ENCODE measurements around the gene NANOG.
"Not testable (repeated sequence)": the region's sequence is repeated elsewhere in the genome, so short reads cannot be mapped to it uniquely, and the experiment has no call there.

NANOG gene

DNA sequence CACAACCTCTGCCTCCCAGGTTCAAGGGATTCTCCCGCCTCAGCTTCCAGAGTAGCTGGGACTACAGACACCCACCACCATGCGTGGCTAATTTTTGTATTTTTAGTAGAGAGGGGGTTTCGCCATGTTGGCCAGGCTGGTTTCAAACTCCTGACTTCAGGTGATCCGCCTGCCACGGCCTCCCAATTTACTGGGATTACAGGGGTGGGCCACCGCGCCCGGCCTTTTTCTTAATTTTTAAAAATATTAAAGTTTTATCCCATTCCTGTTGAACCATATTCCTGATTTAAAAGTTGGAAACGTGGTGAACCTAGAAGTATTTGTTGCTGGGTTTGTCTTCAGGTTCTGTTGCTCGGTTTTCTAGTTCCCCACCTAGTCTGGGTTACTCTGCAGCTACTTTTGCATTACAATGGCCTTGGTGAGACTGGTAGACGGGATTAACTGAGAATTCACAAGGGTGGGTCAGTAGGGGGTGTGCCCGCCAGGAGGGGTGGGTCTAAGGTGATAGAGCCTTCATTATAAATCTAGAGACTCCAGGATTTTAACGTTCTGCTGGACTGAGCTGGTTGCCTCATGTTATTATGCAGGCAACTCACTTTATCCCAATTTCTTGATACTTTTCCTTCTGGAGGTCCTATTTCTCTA is at the start of gene NANOG:
TSS of gene NANOG (plus strand) at position 519 of the 645 bp plus-strand sequence. CDS start 213 bp downstream, outside the sequence.
- DNase-seq (ENCODE audit: low read depth, low spot score); H3K27ac ChIP-seq: not testable (repeated sequence)

DNA sequence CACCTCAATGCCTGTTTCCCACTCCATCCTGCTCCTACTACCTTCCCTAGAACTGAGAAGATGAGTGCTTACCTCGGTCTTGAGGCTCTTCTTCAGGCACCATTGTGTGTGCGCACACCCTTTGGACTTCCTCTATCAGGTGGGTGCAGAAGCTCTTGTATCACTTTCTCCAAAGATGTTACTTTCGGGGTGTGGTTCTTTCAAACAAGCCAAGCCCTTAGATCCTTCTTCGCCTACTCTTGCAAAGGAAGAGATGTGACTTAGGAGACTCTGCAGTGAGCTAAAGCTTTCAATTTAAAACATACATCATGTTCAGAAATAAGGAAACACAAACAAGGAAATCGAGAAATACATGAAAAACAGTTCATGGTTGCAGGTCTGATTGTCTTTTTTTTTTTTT is 42.0 kb upstream of the NANOG start, which contains the start of gene CLEC4C:
TSS of gene CLEC4C (minus strand) at position 130 of the 400 bp plus-strand sequence. CDS start at position 103, 27 bp downstream.
- H3K27ac ChIP-seq, result no peak within 1 kb of the TSS
- no peak for DNase-seq (ENCODE audit: low read depth, low spot score)

DNA sequence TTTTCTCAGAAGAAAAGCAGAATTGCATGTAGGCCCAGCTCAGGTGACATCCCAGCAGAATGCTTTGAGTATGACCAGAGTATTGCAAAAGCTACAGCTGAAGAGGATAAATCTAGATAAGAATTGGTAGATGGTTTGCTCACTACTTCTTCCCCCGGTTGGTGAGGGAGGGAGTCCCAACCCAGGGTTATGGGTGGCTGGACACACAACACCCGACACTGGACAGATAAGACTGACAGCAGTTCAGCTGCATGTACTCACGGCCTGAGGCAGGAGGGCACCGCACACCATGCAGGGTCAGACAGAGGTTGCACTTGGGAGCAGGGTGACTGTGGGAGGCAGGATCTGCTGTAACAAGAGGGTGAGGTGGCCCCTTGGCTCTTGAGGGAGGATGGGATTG is 40.4 kb upstream of the NANOG start:
- no peak for DNase-seq (ENCODE audit: low read depth, low spot score)
- no peak overlapping the region for H3K27ac ChIP-seq

DNA sequence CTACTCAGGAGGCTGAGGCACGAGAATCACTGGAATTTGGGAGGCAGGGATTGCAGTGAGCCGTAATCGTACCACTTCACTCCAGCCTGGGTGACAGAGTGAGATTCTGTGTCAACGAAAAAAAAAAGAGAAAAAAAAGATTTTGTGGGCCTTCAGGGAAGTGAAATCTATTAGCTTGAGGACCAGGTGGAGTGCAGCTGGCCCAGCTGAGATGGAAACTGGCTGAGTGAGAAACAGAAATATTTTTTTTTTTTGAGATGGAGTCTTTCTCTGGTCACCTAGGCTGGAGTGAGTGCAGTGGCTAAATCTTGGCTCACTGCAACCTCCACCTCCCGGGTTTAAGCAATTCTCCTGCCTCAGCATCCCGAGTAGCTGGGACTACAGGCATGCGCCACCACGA is 39.8 kb upstream of the NANOG start:
- no peak overlapping the region for H3K27ac ChIP-seq
- no peak for DNase-seq (ENCODE audit: low read depth, low spot score)

DNA sequence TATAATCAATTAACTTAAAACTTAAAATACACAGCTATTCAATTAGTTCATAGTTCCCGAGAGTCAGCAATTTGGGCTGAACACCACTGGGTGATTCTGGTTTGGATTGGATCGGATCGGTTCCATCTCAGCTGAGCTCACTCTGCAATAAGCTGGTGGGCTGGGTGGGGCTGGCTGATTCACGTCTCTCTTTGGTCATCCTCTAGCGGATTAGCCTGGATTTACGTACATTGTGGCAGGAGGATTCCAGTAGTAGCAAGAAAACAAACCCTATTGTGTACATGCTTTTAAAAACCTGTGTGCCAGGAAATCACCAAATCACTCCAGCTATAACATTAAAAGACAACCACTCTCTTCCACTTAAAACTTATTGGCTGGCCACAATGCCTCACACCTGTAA is 38.9 kb upstream of the NANOG start:
- no peak for DNase-seq (ENCODE audit: low read depth, low spot score)
- no peak overlapping the region for H3K27ac ChIP-seq

DNA sequence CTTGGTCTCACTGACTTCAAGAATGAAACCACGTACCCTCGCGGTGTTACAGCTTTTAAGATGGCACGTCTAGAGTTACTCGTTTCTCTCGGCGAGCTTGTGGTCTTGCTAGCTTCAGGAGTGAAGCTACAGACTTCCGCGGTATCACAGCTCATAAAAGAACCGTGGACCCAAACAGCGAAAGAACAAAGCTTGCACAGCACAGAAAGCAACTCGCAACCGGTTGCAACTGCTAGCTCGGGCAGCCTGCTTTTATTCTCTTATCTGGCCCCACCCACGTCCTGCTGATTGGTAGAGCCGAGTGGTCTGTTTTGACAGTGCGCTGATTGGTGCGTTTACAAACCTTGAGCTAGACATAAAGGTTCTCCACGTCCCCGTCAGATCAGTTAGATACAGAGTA is 37.8 kb upstream of the NANOG start:
- DNase-seq (ENCODE audit: low read depth, low spot score), result no peak
- no peak overlapping the region for H3K27ac ChIP-seq

DNA sequence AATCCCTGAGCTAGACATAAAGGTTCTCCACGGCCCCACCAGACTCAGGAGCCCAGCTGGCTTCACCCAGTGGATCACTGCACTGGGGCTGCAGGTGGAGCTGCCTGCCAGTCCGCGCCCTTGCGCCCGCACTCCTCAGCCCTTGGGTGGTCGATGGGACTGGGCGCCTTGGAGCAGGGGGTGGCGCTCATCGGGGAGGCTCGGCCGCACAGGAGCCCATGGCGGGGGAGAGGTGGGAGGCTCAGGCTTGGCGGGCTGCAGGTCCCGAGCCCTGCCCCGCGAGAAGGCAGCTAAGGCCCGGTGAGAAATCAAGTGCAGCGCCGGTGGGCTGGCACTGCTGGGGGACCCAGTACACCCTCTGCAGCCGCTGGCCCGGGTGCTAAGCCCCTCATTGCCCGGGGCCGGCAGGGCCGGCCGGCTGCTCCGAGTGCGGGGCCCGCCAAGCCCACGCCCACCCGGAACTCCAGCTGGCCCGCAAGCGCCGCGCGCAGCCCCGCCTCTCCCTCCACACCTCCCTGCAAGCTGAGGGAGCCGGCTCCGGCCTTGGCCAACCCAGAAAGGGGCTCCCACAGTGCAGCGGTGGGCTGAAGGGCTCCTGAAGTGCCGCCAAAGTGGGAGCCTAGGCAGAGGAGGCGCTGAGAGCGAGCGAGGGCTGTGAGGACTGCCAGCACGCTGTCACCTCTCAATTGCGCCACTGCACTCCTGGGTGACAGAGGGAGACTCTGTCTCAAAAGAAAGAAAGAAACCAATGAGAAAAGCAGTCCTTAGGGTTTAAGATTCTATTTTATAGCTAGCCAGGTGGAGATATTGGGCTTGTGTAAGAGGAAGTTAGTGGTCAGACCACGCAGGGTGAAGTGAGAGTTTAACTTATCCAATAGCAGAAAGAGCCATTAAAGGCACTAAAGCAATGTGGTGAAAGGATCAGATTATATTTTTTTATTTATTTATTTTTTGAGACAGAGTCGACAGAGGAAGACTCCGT is 37.0 kb upstream of the NANOG start:
- not testable (repeated sequence) for H3K27ac ChIP-seq; DNase-seq (ENCODE audit: low read depth, low spot score)

DNA sequence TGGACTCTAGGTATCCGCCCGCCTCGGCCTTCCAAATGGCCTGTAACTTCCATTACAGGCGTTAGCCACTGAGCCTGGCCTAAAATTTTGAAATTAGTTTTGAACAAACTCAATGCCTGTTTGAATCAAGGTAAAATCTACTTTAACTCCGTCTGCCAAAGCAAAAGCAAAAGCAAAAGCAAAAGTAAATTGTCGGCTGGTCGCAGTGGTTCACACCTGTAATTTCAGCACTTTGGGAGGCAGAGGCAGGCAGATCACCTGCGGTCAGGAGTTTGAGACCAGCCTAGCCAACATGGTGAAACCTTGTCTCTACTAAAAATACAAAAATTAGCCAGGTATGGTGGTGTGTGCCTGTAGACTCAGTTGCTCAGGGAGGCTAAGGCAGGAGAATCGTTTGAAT is 33.5 kb upstream of the NANOG start:
- not testable (repeated sequence) for DNase-seq (ENCODE audit: low read depth, low spot score); H3K27ac ChIP-seq

DNA sequence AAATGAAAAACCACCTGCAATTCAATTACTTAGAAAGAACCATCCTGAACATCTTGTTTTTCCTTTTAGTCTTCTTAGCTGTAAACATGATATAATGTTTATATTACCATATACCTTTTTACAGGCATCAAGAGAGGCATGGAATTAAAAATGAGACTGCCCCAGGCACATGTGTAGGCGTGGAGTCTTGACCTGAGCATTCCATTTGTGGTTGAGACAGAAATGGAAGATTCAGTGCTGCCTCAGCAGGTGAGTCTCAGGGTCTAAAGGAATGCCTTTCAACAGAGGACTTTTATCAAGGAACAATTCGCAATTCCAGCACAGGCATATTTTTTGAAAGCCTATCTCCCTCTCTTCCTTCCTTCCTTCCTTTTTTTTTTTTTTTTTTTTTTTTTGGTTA is 32.2 kb upstream of the NANOG start:
- no peak overlapping the region for H3K27ac ChIP-seq
- no peak for DNase-seq (ENCODE audit: low read depth, low spot score)

DNA sequence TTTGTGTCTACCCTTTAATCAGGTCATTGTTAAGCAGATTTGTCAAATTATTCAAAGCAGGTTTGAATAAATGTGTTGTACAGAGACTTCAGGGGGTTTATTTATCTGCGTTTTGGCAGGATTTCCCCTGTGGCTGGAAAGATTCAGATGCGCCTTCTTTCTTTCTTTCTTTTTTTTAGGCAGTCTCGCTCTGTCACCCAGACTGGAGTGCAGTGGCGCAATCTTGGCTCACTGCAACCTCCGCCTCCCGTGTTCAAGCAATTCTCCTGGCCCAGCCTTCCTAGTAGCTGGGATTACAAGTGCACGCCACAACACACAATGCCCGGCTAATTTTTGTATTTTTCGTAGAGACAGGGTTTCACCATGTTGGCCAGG is 30.4 kb upstream of the NANOG start:
- no peak overlapping the region for H3K27ac ChIP-seq
- DNase-seq (ENCODE audit: low read depth, low spot score), result no peak

DNA sequence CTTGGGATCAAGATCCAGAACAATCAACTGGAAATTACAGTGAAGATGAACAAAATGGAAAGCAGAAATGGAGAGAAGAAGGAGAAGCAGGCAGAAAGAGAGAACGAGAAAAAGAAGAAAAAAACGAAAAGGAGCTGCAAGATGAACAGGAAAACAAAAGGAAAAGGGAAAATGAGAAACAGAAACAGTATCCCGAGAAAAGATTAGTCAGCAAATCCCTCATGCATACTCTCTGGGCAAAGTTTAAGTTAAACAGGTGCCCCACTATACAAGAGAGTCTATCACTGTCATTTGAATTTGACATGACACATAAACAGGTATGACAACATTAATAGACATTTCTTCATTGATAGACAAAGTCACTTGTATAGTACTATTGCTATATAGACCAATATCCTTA is 19.2 kb upstream of the NANOG start:
- no peak overlapping the region for H3K27ac ChIP-seq
- DNase-seq (ENCODE audit: low read depth, low spot score), result no peak

DNA sequence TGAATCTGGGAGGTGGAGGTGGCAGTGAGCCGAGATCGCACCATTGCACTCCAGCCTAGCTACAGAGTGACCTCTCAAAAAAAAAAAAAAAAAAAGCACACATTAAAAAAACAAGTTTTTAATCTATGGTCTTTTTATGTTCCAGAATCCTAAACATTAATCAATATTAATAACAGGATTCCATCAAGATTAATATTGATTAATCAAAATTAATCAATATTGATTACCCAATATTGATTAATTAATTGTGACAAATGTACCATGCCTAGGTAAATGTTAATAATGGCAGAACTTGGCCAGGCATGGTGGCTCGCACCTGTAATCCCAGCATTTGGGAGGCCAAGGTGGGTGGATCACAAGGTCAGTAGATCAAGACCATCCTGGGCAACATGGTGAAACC is 7.9 kb upstream of the NANOG start:
- H3K27ac ChIP-seq, result no peak overlapping the region
- no peak for DNase-seq (ENCODE audit: low read depth, low spot score)

DNA sequence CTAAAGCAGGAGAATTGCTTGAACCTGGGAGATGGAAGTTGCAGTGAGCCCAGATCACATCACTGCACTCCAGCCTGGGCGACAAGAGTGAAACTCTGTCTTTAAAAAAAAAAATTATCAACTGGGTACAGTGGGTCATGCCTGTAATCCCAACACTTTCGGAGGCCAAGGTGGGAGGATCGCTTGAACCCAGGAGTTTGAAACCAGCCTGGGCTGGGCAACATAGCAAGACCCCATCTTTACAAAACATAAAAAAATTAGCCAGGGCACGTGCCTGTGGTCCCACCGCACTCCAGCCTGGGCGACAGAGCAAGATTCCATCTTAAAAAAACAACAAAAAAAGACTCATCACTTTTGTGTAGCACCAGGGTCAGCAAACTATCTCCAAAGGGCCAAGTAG is 7.1 kb upstream of the NANOG start:
- no peak for DNase-seq (ENCODE audit: low read depth, low spot score)
- H3K27ac ChIP-seq, result no peak overlapping the region

DNA sequence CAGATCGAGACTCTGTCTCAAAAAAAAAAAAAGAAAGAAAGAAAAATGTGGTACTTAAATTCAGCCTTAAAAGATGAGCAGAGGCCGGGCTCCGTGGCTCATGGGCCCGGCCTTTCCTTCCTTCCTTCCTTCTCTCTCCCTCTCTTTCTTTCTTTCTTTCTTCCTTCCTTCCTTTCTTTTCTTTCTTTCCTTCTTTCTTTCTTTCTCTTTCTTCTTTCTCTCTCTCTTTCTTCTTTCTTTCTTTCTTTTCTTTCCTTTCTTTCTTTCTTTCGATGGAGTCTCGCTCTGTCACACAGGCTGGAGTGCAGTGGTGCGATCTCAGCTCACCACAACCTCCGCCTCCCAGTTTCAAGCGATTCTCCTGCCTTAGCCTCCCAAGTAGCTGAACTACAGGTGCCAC is 5.8 kb upstream of the NANOG start:
- not testable (repeated sequence) for DNase-seq (ENCODE audit: low read depth, low spot score); H3K27ac ChIP-seq

DNA sequence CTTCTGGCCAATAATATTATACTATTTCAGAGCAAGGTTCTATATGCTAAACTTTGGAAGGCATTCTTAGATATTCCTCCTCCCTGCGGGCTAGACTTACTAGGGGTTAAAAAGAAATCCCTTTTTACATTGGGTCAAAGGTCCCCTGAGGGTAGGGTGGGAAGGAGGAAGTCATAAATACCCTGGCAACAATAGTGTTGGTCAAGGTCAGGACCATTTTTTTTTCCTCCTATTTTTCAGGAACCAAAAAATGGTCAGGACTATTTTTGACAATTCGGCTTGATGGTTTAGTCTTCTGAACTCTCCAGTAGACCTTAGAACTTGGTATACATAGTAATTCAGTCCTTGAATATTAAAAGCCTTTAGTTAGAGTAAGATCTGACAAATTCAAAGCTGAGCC is 4.5 kb upstream of the NANOG start:
- H3K27ac ChIP-seq, result no peak overlapping the region
- no peak for DNase-seq (ENCODE audit: low read depth, low spot score)

DNA sequence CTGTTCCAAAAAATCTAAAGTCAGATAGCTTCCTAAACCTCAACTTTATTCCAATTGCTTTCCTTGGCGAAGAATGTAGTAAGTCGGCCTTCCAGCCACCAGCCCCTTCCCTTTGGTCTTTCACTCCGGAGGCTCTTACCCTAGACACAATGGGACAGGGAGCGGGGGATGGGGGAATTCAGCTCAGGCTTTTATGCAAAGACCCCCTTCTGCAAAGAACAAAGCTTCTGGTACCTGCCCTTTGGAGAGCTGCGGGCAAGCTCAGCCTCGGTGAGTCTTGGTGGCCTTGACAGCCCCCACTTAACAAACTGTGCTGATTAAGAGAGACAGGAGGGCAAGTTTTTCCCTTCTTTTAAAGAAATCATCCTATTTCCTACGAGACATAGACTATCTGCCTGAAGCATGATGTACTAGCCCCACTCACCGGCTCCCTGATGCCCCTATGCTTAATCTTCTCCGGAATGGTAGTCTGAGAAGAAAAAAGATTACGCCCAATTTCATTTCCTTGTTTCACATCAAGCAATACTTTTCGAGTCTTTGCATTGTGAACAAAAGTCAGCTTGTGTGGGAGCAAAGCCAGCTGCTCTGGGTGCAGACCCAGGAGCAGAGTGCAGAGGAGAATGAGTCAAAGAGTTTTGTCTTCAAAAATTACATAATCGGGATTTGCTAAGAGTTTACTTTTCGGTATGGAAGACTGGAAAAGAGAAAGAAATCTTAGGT is 1.5 kb upstream of the NANOG start:
- H3K27ac ChIP-seq, result no peak overlapping the region
- DNase-seq (ENCODE audit: low read depth, low spot score), result no peak

DNA sequence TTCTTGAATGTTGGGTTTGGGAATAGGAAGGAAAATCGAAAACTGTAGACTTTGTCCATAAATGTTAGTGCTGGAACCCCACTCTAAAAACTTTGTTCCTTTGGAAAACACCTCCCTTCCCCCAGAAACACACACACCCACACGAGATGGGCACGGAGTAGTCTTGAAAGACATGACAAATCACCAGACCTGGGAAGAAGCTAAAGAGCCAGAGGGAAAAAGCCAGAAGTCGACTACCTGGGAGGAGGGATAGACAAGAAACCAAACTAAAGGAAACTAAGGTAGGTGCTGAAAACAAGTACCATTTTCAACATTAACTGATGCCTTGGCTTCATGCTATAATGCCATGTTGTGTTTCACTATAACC is 925 bp upstream of the NANOG start:
- H3K27ac ChIP-seq, result no peak overlapping the region
- DNase-seq (ENCODE audit: low read depth, low spot score), result no peak

DNA sequence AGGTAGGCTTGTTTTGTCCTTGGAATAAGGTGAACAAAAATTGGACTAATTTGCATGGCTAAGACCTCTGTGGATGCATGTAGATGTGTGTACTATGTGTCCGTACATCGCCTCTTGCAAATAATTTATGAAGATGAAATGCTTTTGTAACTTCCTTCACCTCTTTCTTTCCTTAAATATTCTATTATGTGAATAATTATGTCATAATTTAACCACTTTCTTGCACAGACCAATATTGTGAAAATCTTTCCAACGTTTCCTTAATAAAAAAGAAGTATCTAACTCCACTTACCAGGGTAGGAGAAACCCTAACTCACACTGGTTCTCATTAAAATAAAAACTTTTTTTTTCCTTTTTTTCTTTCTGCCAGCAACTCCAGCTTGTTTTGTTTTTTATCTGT is 4.0 kb downstream of the NANOG start:
- DNase-seq (ENCODE audit: low read depth, low spot score), result no peak
- no peak overlapping the region for H3K27ac ChIP-seq

DNA sequence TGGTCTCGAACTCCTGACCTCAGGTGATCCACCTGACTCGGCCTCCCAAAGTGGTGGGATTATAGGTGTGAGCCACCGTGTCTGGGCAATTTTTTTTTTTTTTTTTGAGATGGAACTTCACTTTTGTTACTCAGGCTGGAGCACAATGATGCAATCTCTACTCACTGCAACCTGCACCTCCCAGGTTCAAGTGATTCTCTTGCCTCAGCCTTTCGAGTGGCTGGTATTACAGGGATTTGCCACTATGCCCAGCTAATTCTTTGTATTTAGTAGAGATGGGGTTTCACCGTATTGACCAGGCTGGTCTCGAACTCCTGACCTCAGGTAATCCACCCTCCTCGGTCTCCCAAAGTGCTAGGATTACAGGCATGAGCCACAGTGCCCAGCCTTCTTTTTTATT is 8.1 kb downstream of the NANOG start:
- not testable (repeated sequence) for H3K27ac ChIP-seq; DNase-seq (ENCODE audit: low read depth, low spot score)

DNA sequence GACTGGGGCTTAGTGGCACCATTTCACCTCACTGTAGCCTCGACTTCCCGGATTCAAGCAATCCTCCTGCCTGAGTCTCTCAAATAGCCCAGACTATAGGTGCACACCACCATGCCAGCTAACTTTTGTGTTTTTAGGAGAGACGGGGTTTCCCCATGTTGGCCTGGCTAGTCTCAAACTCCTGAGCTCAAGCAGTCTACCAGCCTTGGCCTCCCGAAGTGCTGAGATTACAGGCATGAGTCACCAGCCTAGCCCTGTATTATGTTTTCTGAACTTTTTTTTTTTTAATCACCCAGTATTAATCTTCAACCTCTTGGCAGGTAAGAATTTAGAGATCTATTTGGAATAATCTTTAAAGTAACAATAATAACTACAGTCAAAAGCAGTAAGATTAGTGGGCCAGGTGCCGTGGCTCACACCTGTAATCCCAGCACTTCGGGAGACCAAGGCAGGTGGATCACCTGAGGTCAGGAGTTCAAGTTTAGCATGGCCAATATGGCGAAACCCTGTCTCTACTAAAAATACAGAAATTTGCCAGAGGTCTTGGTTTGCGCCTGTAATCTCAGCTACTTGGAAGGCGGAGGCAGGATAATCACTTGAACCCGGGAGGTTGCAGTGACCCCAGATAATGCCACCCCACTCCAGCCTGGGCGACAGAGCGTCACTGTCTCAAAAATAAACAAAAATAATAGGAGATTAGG is 8.6 kb downstream of the NANOG start:
- H3K27ac ChIP-seq, result no peak overlapping the region
- no peak for DNase-seq (ENCODE audit: low read depth, low spot score)
